OCI-LY7 (cell line): Measurements from ENCODE around the gene GAP43. TPM values are rescaled to one million over a fixed set of nuclear protein-coding genes. Genes with fewer than 3 reads are reported as not detected.

ENCODE experiments used
- BruUV-seq: library from RNA; stranded (reverse); fragments of 400-500 nt; replicated peaks from 2 replicates; lab custom pipeline; 2021; lab: Mats Ljungman, UMichigan
- CTCF ChIA-PET: fragments of 300-600 bp; sonication (Branson Sonifier 250); formaldehyde crosslinking; loops from one replicate; lab custom pipeline; 2022; ENCODE audit warnings: antibody characterized with exemption; ENCODE audit not compliant: unreplicated experiment; lab: Charles Lee
- POLR2A ChIA-PET: fragments of 300-600 bp; sonication (Branson Sonifier 250); formaldehyde crosslinking; loops from one replicate; lab custom pipeline; 2022; ENCODE audit warnings: antibody characterized with exemption; lab: Charles Lee
- DNase-seq: peaks from one replicate; pipeline ENCODE4 v3.0.0-alpha.2; 2015; ENCODE audit warnings: low spot score
- H2AFZ ChIP-seq: fragments of 200-600 bp; sonication (generic), shearing (Covaris generic); 2 replicates; pipeline ENCODE4 v1.6.1; 2014; ENCODE audit warnings: mild to moderate bottlenecking, antibody characterized with exemption, low read length, moderate library complexity
- H3K27ac ChIP-seq: fragments of 200-600 bp; sonication (generic); 2 replicates; pipeline ENCODE4 v1.5.1; 2014; ENCODE audit warnings: mixed run types, low read depth, mild to moderate bottlenecking, moderate library complexity, low read length, inconsistent platforms; ENCODE audit not compliant: poor library complexity, severe bottlenecking
- H3K36me3 ChIP-seq: fragments of 200-600 bp; sonication (generic); 2 replicates; pipeline ENCODE4 v1.6.1; 2014; ENCODE audit warnings: mild to moderate bottlenecking, antibody characterized with exemption, low read length, moderate library complexity, mixed read lengths; ENCODE audit not compliant: insufficient read depth
- H3K4me1 ChIP-seq: fragments of 200-600 bp; sonication (generic); 2 replicates; pipeline ENCODE4 v1.5.1; 2014; ENCODE audit warnings: mild to moderate bottlenecking, low read length; ENCODE audit not compliant: insufficient read depth, poor library complexity, severe bottlenecking
- H3K4me2 ChIP-seq: fragments of 200-600 bp; sonication (generic); 2 replicates; pipeline ENCODE4 v1.6.1; 2014; ENCODE audit warnings: mild to moderate bottlenecking, low read length
- H3K4me3 ChIP-seq: fragments of 200-600 bp; sonication (generic); 2 replicates; pipeline ENCODE4 v1.5.1; 2014; ENCODE audit warnings: mild to moderate bottlenecking, low read depth, low read length; ENCODE audit not compliant: poor library complexity, severe bottlenecking
- H3K79me2 ChIP-seq: fragments of 200-600 bp; sonication (generic); 2 replicates; pipeline ENCODE4 v1.6.1; 2016; ENCODE audit warnings: low read depth, mild to moderate bottlenecking, low read length, moderate library complexity, mixed read lengths; ENCODE audit not compliant: insufficient read depth
- H3K9me2 ChIP-seq: fragments of 200-600 bp; sonication (generic); 2 replicates; pipeline ENCODE4 v1.6.1; 2016; ENCODE audit warnings: mild to moderate bottlenecking, low read length, mixed read lengths; ENCODE audit not compliant: insufficient read depth
- H3K9me3 ChIP-seq: fragments of 200-600 bp; sonication (generic); 2 replicates; pipeline ENCODE4 v1.6.1; 2014; ENCODE audit warnings: mild to moderate bottlenecking, mixed run types, low read length, mixed read lengths
- H4K20me1 ChIP-seq: fragments of 200-600 bp; sonication (generic); 2 replicates; pipeline ENCODE4 v1.6.1; 2014; ENCODE audit warnings: mild to moderate bottlenecking, antibody characterized with exemption, low read length, moderate library complexity, mixed read lengths; ENCODE audit not compliant: insufficient read depth
- CTCF ChIP-seq: fragments of 200-600 bp; sonication (generic); conservative IDR thresholded peaks from 2 replicates; pipeline ENCODE4 v1.5.1; 2014; ENCODE audit warnings: mild to moderate bottlenecking, antibody characterized with exemption, low read length, moderate library complexity, mixed read lengths
- EZH2phosphoT487 ChIP-seq: fragments of 200-600 bp; sonication (generic); IDR thresholded peaks from 2 replicates; pipeline ENCODE4 v1.6.1; 2018; ENCODE audit warnings: low read depth, borderline replicate concordance, mild to moderate bottlenecking, mixed run types, antibody characterized with exemption, low read length, moderate library complexity, mixed read lengths
- intact Hi-C: fragments of 100-400 bp; cut with micrococcal nuclease; formaldehyde crosslinking; loops from one replicate; pipeline ENCODE4 v1.10.0; 2022; ENCODE audit not compliant: unreplicated experiment
- total RNA-seq, 2 experiments: library from RNA; depleted of rRNA in 1 of 2; stranded (reverse); fragments of >200 nt in 1 of 2; shearing (Covaris generic) in 1 of 2; gene quantifications; 2 replicates each; pipeline ENCODE4 v1.2.3, GENCODE V29; 2014 to 2022

Gene GAP43
- total RNA-seq, 2 experiments from 2014 or later: not detected

DNA sequence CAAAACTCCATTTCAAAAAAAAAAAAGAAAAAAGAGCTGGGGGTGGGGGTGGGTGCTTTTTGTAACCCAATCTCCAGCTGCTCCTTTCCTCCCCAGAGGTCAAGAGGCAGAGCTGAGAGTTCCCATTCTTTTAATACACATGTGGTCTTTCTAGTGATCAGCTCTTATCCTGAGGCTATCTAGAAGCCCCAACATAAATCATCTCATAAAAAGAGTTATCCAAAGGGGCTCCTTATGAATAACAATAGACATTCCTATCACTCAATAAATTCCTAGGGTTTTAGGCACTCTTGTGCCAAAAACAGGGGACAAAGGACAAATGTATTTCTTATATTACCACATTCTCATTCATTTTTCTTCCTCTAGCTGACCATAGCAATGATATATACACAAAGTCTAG, 25.1 kb upstream of the GAP43 start:
- H3K9me2 ChIP-seq: no peaks in the 10 kb centered on the region
- H2AFZ ChIP-seq: no peak overlapping the region
- H3K4me1 ChIP-seq: no peaks in the 10 kb centered on the region
- TF ChIP-seq CTCF (no peak), EZH2phosphoT487 (no peak)
- CTCF ChIA-PET: no interaction called here
- no peak overlapping the region for H3K27ac ChIP-seq
- no TSS peak for BruUV-seq
- H3K9me3 ChIP-seq: no peaks in the 10 kb centered on the region
- DNase-seq: no peak
- no peaks in the 10 kb centered on the region for H3K79me2 ChIP-seq
- H3K4me3 ChIP-seq: no peak overlapping the region
- no peak overlapping the region for H3K4me2 ChIP-seq
- no peaks in the 10 kb centered on the region for H4K20me1 ChIP-seq
- intact Hi-C loops: no loop called here
- H3K36me3 ChIP-seq: no peaks in the 10 kb centered on the region
- POLR2A ChIA-PET: interaction anchor here (0.5 to 0.6 kb wide), 2 partner anchors 293 to 941 kb away, joined by 3 read pairs; no protein-coding TSS in a partner anchor

DNA sequence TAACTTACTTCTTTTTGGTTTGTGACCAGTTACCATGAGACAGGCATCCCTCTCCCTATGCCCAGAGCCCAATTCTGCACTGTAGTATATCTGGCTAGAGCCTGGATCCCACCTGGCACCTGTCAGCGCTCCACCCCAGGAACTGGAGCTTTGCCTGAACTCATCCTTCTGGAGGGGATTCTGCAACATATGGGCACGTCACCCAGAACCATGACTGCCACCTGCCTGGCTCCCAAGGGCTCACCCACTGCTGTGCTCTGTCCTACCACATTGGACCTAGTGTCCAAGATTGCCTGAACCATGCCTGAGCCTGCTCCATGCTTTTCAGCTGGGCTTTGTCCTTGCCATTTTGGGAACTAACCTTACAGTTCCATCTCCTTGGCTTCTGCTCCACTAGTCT, 21.1 kb upstream of the GAP43 start:
- POLR2A ChIA-PET: no interaction called here
- TF ChIP-seq EZH2phosphoT487: no peak
- no peak for TF ChIP-seq CTCF
- no peaks in the 10 kb centered on the region for H3K36me3 ChIP-seq
- H3K27ac ChIP-seq: no peak overlapping the region
- no peaks in the 10 kb centered on the region for H3K4me1 ChIP-seq
- DNase-seq: no peak
- H4K20me1 ChIP-seq: no peaks in the 10 kb centered on the region
- H2AFZ ChIP-seq: no peak overlapping the region
- no peaks in the 10 kb centered on the region for H3K79me2 ChIP-seq
- BruUV-seq: no TSS peak
- no peak overlapping the region for H3K4me3 ChIP-seq
- H3K4me2 ChIP-seq: no peak overlapping the region
- CTCF ChIA-PET: no interaction called here
- no peaks in the 10 kb centered on the region for H3K9me2 ChIP-seq
- intact Hi-C loops: no loop called here
- no peaks in the 10 kb centered on the region for H3K9me3 ChIP-seq

DNA sequence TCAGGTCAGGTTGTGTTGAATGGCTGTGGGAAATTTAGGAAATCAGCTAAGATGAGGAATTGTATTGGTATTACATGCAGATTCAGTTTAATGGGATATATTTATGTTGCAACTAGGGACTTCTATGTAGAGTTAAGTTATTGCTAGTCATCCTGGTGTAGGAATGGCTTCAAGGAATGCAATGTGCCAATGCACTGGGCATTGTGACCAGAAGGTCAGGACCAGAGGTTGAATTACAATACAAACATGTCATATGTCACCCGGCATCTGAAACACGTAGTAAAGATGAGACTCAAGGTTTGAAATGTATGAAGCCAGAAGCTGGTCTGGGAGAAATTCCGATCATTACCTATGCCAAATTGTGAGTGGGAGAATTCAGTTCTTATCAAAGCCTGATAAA, 11.7 kb upstream of the GAP43 start:
- BruUV-seq: no TSS peak
- H2AFZ ChIP-seq: no peak overlapping the region
- no peak overlapping the region for H3K4me2 ChIP-seq
- no peaks in the 10 kb centered on the region for H4K20me1 ChIP-seq
- no peaks in the 10 kb centered on the region for H3K9me2 ChIP-seq
- no peak overlapping the region for H3K27ac ChIP-seq
- H3K4me1 ChIP-seq: no peaks in the 10 kb centered on the region
- no peaks in the 10 kb centered on the region for H3K9me3 ChIP-seq
- no peak overlapping the region for H3K4me3 ChIP-seq
- TF ChIP-seq CTCF: no peak
- no peak for TF ChIP-seq EZH2phosphoT487
- intact Hi-C loops: no loop called here
- CTCF ChIA-PET: no interaction called here
- DNase-seq: no peak
- H3K36me3 ChIP-seq: no peaks in the 10 kb centered on the region
- POLR2A ChIA-PET: interaction anchor here (0.6 kb wide), 1 partner anchor 537 kb away, joined by 3 read pairs; no protein-coding TSS in a partner anchor
- no peaks in the 10 kb centered on the region for H3K79me2 ChIP-seq
